Renal cortical epithelial cell (primary cell): ENCODE measurements around the gene KCND3. TPM values are rescaled to one million over a fixed set of nuclear protein-coding genes. Genes with fewer than 3 reads are reported as not detected.

Experiments
- DNase-seq: peaks from one replicate; pipeline ENCODE4 v3.0.0-alpha.2; 2011; ENCODE audit warnings: low read depth
- total RNA-seq: library from RNA; depleted of rRNA; stranded (reverse); fragments of >200 nt; gene quantifications from 2 replicates; pipeline ENCODE4 v1.2.3, GENCODE V29; 2014

The KCND3 gene
- total RNA-seq, 1 donor from 2014 or later, result 0.30 TPM

DNA sequence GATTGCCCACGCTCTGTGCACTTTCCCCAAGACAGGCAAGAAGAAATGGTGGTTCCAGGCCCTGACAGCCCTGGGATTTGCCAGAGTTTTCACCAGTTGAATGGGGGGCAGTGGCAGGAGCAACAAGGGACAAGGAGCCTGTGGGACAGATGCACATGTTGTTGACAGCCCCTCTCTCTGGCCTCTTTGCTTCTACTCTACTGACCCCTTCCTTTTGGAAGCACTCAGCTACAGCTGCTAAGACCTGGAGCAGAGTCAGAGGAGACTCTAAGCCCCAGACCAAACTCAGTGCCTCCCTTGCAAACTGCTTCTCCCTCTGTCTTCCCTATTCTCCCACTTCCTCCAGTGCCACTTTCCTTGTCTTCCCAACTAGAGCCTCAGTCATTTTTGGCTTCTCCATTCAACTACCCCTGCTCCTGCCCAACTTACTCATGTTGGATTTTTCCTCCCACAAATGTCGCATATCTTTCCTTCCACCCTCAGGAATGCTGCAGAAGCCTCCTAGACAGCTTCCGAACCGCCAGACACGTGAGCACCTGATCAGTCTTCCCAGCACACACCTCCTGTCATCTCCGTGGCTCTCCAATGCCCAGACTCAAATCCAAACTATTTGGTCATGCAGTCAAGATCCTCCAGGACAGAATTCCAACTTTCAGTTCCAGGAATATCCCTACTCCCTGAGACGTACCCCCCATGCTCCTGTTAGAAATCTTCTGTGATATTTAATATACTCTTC is 259.4 kb downstream of the KCND3 start:
- no peak for DNase-seq

GRCh38 chr1:111729271-111729921 is 260.1 kb downstream of the KCND3 start:
- no peak for DNase-seq

- DNase-seq, result no peak
Measured at GRCh38 chr1:111727056-111727455, 262.4 kb downstream of the KCND3 start.

DNA sequence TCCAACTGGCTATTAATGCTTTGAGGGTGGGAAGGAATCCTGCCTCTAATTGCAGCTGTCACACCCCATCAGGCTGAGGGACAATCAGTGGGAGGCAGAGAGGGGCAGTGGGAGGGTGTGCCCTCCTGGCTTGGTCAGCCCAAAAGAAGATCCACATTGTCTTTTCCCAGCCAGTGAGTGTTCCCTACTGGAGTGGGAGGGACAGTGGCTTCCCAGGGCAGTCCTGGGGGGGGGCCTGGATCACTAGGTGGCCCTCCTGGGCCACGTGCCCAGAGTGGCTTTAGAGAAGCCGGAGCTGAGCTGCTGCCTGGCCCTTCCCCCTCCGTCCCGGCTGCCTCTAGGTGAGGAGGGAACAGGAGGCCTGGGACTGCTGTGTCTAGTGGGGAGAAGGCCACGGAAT is 264.3 kb downstream of the KCND3 start:
- DNase-seq, result no peak

DNA sequence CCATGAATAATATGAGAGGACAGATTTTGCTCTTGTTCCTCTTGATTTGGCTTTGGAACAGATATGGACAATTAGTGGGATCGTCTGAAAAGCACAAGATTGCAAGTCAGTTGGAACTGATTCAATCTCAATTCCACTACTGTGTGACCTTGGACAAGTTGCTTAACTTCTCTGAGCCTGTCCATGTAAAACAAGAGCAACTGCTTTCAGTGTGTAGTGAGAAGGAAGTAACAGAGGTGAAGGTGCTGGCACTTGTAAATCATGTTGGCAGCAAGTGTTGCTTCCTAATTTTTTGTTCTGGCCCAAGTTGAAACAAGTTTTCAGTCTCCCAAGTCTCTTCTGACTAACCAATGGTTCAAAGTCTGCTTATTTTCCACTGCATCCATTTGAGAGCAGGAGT is 265.6 kb downstream of the KCND3 start:
- no peak for DNase-seq

DNA sequence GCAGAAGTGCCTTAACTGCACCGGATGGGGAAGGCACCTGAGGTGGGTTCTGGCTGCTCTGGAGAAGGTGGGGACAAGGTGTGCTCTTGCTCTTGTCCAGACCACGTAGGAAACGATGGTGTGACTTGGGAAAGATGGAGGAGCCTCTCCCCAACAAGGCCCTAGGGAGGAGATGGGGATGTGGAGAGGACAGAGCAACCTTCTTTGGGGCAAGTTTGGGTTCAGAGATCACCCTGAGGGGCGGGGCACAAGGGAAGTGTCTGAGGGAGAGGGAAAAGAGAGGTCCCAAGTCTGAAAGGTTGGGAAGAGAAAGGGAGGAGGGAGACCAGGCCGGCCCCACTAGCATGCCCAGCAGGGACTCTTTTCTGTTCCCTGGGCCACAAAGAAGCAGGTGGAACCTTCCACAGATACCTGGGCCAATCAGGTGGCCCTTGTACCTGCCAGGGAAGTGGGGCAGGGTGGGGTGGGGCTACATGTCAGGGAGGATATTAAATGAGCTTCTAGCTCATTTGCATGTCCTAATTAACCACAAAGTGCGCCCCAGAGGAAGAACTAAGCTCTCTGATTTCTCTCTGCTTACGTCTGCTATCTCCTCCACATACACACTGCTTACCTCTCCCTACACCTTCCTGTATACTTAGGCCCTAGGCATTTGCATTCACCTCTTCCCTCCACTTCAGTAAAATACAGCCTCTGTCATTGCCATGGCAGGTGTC is 266.2 kb downstream of the KCND3 start:
- no peak for DNase-seq

DNA sequence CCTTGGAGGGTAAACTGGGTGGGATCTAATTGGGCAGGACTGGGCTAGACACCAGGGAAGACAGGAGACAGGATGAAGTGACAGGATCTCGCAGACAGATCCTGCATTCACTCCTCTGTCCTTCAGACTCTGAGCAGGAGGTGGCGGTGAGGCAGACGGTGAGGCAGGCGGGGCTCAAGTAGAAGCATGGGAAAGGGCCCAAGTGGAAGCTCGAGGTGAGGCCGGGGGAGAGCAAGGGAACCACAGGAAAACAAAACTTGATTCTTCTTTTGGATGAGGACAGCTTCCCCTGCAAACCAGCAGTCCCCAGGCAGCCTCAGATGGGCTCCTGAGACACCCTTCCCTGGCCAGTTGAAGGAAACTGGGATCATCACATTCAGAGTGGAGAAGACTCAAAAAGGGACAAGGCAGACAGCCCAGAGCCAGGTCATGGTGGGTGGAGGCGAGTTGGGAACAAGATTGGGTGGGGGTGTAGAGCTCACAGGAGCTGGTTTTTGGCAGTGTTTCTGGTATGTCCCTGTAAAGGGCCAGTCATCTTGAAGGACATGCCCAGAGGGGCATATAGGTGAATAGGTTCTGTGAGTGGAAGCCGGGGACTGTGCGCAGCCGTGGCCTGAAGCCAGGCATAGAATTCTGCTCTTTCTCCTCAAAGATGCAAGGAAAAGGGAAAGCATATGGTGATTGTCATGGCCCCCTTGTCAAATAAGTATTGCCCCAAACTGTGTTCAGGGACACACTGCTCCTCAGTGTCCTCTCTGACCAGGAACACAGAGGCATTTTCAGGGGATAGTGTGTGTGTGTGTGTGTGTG is 268.3 kb downstream of the KCND3 start:
- DNase-seq, result no peak

Other genes starting within 250 kb of the KCND3 start
- gene DDX20, start 233.8 kb downstream of the KCND3 start, total RNA-seq, result 20.9 and 26.7 TPM in 2 replicates